HG03135 (cell line): ENCODE results near the gene CTBP1.
"Not testable (repeated sequence)": the region's sequence is repeated elsewhere in the genome, so short reads cannot be mapped to it uniquely, and the experiment has no call there.

Experiments used
- ATAC-seq: cut with Tn5 transposase; IDR thresholded peaks from one replicate; pipeline ENCODE4 v1.9.1; 2021; ENCODE audit warnings: mild to moderate bottlenecking, moderate library complexity; ENCODE audit not compliant: unreplicated experiment

The CTBP1 gene

DNA sequence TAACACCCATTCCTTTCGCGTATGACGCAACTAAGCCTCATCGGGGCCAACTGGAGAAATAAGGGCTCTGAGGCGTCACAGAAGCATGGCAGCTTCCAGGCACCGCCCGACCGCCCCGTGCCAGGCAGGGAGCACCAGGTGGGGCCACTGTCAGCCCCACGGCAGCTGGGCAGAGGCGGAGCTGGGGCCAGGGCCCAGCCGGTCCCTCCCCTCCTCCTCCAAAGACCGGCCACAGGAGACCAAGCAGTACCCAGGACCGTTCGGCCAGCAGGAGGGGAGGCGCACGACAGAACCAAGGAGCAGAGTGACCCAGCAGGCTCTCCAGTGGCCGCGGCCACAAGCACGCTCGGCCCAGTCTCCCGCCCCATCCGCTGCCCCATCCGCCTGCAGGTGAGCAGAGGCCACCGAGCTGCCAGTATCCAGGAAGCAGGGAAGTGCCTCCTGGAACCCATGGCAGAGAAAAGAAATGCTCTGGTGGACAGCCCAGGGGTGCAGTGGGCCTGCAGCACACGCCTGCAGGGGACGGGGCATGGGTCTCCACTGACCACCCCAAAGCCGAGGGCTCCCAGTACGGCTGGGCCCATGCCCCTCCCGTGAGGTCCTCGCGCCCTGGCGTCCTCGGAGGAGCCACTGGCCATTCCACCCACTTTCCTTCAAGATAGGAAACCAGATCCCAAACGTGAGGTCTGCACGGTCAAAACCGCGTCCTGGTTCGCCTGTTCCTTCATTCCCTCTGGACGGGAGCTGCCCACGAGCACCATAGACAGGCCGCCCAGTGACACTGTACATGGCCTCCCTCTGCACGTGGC lies 9.6 kb downstream of the CTBP1 start:
- ATAC-seq = no peak

DNA sequence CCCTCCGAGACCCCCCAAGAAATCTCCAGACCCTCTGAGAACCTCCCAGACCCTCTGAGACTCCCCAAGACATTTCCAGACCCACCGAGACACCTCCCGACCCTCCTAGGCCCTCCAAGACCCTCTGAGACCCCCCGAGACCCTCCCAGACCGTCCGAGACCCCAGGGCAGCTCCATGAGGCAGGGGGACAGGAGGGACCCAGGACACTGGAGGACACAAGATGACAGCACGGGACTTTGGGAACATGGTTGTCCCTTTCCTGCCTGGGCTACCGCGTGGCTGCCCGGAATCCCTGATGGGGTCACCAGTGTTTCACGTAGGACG lies 10.3 kb downstream of the CTBP1 start:
- no peak for ATAC-seq

DNA sequence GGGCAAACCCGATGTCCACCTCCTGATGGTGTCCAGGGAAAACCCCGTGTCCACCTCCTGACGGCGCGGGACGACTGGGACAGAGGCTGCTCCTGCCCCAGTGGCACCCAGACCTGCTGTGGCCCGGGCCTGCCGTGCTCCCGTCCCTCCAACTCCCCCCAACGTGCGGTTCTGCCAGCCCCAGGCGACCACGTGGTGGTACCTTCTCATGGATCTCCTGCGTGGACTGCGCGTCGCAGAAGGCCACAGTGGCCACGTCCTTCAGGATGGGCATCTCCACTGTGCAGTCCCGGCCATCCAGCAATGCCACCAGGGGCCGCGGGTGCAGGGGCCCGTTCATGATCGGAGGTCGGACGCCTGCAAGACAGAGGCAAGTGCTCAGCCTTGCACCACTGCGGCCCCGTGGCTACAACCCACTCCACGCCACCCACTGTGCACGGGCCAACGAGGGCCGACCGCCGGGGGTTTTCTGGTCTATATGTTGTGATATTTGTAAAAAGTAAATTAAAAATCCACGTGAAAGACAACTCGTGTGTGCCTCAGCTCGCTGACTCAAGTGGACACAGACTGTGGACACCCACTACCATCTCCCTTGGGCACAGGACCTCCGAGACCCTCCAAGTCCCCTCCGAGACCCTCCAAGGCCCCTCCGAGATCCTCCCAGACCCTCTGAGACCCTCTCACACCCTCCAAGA lies 10.8 kb downstream of the CTBP1 start:
- no peak for ATAC-seq

DNA sequence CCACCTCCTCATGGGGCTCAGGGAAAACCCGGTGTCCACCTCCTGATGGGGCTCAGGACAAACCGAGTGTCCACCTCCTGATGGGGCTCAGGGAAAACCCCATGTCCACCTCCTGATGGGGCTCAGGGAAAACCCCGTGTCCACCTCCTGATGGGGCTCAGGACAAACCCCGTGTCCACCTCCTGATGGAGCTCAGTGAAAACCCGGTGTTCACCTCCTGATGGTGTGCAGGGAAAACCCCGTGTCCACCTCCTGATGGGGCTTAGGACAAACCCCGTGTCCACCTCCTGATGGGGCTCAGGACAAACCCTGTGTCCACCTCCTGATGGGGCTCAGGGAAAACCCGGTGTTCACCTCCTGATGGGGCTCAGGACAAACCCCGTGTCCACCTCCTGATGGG lies 11.7 kb downstream of the CTBP1 start:
- ATAC-seq = not testable (repeated sequence)

DNA sequence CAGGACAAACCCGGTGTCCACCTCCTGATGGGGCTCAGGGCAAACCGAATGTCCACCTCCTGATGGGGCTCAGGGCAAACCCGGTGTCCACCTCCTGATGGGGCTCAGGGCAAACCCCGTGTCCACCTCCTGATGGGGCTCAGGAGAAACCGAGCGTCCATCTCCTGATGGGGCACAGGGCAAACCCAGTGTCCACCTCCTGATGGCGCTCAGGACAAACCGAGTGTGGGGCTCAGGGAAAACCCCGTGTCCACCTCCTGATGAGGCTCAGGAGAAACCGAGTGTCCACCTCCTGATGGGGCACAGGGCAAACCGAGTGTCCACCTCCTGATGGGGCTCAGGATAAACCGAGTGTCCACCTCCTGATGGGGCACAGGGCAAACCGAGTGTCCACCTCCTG lies 12.1 kb downstream of the CTBP1 start:
- ATAC-seq = not testable (repeated sequence)

DNA sequence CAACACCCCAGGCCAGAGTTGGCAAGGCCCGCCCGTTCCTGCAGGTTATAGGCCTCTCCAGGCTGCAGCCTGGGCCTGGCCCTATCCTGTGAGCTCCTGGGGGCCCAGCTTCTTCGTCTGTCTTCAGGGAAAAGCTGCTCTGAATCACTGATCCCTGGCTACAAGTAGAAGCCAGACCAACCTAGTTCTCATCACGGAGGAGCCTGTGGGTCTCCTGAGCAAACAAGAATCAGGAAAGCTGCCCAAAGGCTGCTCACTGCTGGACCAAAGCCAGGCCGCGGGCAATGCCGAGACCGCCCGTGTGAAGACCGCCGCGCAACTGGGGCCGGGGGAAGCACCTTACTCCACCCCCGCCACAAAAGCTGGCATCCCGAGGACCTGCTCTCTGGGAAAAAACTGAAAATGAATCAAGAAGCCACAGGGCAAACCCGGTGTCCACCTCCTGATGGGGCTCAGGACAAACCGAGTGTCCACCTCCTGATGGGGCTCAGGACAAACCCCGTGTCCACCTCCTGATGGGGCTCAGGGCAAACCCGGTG lies 12.8 kb downstream of the CTBP1 start:
- ATAC-seq = no peak

DNA sequence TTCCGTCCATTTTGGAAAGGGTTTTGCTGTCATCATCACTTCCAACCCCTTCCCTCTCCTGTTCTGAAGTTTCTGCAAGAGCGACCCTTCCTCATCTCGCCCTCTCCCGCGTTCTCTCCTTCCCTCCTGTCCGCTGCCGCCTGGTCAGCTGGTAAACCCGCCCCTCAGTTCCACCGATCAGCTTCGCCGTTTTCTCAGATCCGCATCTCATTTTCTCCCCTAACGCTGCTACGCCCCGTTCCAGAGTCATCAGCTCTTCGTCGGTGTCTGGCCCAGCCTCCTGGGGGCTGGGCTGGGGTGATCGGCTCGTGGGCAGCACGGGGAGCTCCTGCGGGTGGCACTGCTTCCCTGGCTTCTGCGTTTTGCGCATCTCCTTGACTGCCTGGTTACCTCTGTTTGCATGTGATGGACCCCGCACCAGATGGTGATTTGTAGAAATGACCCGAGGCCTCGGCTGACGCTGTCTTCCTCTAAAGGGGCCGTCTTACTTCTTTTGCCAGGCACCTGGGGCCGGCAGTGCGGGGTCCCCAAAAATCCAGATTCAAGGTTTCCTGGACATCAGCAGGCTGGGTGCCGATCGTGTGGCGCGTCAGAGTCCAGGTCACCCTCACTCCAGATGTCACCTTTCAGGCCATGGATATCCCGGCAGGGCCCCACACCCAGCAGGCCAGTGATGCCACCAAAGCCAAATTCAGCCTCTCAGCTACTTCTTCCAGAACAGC lies 13.4 kb downstream of the CTBP1 start:
- no peak for ATAC-seq

DNA sequence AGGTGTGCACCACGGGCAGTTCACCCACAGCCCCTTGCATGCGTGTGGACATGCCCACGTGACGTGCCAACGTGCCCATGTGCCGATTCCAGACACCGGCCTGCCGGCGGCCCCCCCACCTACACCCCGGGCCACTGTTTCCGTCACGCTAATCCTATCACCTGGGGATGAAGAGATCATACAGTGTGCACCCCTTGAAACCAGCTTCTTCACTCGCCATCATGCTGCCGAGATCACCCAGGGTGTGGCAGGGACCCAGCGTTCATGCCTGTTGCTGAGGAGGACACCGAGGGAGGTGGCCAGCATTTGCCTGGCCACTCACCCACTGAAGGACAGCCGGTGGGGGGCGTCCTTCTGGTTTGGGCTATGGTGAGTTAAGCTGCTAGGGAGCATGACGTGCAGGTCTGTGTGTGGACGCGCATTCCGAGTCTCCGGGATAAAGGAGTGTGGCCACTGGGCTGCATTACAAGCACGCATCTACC lies 14.1 kb downstream of the CTBP1 start:
- ATAC-seq = no peak

DNA sequence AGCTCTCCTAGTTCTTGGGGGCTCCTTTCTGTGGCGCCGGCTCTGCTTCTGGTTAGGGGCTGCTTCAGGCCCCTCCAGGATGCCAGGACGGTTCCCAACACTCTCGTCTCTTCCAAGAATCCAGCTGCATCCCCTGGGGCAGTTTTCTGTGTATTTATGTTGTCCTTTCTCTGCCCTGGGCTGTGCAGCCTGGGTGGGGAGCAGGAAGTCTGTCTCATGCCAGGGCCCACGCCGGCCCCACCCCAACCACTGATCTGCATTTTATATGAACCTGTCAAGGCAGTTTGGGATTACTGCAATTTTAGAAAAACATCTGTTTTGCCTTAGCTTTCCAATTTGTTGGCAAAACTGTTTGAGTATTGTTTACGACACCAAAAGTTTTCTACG lies 14.6 kb downstream of the CTBP1 start:
- no peak for ATAC-seq

DNA sequence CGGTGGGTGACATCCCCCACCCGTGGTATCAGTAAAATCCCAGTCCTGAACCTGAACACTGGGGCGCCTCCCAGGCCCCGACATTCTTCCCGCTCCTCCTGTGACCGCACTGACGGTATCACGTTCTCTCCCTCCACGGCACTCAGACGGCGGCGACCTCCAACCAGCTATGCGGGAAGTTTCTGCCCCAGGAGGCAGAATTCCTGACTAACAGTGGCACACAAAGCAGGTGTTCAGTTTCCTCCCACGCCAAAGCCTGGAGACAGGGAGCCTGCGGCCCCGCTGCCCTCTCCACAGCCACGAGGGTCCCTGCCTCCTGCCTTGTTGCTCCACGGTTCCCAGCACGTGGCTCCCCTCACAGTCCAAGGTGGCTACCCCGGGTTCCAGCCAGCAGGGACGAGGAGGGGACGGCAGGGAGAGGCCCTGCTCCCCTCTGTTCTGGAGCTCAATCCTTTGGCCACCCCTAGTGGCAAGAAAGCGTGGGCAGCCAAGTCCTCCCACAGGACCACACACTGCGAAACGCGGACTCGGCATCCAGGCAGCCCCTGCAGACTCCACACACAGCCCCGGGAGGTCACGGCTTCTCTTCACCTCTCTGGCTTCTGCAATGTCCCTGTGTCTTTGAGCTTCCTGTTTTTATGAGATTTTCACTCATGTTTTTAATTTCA lies 15.2 kb downstream of the CTBP1 start:
- no peak for ATAC-seq

DNA sequence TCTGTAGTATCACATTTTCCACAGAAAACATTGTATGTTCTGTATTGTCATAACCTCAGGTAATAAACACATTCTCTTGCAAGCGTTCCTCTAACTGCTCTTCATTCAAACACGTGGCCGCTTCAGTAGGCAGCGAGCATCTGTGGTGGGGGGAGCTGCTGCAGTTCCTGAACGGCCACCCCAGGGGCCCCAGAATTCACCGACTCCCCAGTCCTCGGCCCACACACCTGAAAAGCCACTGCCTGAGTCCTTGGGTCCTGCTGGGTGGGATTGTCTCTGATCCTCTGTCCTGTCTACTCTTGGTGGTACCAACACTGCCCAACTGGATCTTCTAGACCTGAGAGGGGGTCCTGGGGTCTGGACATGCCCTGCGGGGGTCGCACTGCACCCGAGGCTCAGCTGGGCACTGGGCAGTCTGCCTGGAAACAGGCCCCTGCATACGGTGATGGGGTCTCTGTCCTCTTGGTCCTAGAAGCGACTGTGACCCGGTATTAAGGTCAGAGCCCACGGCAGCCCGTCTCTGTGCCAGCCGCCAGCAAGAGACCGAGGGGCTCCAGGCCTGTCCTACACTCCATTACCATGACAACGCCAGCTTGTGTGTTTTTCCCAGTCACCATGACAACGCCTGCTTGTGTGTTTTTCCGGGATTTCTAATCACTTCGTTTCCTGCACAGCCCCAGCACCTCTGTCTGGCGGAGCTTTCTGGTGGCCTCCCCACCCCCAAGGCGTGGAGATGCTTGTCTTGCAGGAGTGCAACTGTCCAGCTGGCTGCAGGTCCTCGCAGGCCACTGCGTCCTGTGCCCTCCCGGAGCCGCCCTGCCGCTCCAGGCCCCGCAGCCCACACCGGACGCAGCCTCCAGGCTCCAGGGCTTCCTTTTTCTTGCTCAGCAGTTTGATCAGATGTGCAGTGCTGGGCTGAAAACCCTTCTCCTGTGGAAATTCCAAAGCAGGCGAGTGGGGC lies 16.0 kb downstream of the CTBP1 start:
- ATAC-seq = no peak

DNA sequence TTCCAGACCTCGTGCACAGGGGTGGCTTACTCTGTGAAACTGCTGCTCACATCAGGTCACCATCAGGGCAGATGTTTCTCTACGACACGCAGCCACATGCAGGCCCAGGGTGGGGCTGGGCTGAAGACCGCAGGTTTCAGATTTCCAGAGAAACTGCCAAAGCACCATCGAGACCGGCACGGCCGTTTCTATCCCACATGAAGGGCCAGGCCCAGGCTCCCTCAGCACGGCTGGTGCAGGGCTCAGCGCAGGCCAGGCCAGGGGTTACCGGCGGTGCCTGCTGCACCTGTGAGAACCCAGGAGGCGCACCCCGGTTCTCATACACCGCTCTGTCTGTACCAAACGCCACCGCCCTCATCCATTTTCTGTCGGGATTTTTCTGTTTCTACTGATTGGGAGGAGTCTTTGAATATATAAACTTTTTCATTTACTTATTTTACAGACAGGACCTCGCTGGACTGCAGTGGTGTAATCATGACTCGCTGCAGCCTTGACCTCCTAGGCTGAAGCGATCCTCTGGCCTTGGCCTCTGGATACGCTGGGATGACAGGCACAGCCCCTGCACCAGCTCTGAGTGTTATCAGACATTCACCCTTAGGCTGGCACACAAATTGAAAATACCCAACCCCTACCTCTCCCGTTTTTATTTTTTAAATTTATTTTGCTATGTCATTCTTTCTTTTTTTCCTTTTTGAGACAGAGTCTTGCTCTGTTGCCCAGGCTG lies 17.1 kb downstream of the CTBP1 start:
- ATAC-seq = no peak

DNA sequence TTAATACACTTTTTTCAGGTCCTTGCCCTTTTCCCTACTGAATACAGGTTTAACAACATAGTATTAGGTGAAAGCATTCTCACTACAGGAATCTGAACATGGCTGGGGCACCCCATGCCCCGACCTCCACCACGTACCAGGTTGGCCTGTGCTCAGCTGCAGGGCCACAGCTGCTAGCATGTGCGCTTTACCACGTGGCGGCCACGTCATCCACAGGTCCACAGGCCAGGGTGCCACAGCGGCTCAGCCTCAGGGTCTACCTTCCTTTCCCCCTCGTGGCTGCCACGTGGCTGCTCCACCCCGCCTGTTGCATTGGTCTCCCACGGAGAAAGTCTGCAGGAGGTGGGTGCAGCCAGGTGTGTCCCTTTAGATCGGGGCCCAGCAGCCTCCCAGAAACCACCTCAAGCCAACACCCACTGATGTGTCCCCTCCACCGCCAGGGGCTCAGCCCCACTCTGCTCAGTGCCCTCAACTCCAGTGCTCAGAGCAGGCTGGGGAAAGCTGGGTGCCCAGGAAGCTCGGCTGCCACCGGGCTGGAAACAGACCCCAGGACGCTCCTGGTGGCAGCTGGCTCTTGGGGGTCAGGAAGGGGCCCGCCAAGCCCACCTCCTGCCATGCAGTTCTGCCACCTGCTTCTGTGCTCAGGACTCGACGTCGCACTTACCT lies 17.8 kb downstream of the CTBP1 start:
- no peak for ATAC-seq

DNA sequence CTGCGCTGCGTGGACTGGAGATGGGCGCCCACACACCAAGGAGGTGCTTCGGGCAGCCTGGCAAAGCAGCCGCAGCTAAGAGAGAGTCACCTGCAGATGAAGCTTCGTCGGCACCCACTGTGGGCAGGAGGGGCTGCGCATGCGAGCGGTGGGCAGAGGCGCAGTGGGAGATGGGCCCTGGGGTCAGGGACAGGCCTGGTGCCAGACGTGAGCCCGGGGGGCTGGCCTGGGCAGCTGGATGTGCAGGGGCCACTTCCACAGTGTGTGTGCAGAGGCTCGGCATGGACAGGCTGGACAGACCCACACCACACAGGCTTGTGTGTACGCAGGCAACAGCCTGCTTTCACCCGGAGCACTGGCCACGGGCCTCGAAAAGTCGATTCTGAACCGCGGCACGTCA lies 18.6 kb downstream of the CTBP1 start:
- ATAC-seq = no peak

DNA sequence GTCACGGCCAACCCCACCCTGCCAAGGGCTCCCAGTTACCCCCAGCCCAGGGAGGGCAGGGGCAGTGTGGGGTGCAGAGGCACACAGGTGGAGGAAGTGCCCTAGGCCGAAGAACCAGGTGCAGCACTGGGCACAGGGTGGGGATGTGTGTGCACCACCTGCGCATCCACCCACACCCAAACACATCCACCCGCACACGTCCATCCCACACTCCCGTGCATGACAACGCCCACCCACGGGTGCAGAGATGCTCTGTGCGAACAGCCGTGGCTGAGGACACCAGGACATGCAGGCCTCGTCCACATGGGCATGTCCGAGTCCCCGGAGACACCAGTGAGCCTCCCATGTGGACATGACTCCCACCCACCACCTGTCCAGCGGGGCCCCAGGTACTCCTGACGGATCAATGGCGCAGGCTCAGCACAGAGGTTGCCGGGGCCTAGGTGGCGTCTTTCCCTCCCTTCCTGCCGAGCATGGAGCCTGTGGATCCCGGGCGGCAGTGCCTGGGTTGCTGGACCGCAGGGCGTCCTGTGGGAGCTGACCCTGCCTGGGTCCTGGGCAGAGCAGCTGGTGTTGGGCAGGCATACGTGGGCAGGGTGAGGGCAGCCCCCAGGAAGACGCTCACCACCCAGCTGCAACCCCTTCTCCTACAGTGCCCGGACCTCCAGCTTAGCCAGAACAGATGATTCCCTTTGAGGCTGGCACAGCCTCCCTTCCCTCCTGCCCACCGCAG lies 19.6 kb downstream of the CTBP1 start:
- ATAC-seq = no peak

DNA sequence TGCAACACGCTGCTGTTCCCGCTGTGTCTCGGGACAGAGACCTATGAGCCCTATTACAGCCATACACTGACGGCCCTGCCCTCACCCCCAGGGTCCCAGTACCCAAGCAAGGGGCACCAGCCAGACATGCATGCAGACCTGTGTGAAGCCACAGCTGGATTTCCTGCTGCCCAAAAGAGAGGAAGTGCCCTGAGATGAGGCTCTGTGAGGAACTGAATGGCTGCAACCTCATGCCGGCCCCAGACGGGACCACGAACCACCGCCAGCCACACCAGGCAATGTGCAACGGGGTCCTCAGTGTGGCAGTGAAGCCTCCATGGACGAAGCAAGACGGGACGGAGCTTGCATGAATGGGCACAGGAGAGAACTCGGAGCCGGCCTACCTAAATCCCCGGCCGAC lies 21.1 kb downstream of the CTBP1 start:
- ATAC-seq = no peak

DNA sequence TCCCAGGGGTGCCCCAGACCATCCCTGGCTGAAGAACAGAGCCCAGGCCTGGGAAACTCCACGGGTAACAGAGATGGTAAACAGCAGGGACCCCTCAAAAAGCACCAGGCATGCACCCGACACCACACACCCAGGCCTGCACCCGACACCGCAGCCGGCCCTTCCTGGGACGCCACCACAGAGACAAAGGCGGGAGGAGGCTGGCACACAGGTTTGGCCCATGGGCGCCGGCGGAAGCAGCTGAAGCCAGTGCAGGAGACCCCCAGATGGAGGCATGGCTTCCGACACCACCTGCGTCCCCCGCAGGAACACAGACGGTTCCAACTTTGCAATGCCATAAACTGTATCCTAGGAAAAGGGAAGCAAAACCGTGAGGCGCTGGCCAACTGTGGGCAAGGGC lies 22.3 kb downstream of the CTBP1 start:
- ATAC-seq = no peak

DNA sequence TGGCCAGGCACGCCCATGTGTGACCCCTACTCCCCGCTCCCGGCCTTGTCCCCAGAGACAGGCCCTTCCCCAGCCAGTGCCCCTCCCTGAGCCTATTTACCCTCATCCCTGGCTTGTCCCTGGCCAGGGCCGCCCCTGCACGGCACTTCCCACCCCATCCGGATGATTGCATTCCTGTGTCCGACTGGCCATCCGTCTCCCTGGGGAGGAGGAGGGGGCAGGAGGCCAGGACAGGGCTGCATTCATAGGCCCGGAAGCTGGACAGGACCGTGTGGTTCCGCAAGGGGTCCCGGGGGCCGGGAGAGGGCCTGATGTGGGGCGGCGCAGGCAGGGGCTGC lies 22.8 kb downstream of the CTBP1 start:
- no peak for ATAC-seq
